C4-2B (cell line): ENCODE measurements around the gene EI24.

Source experiments
- H3K27ac ChIP-seq: fragments of 450-650 bp; 2 replicates; pipeline ENCODE4 v1.5.1; 2017
- ZFX ChIP-seq: fragments of 450-650 bp; IDR thresholded peaks from 2 replicates; pipeline ENCODE4 v1.6.1; 2017
- TF ChIP-seq, protein P1 (sequence below): fragments of 450-650 bp; conservative IDR thresholded peaks from 2 replicates; pipeline ENCODE4 v1.5.1; 2017; ENCODE audit warnings: mild to moderate bottlenecking

Gene EI24

DNA sequence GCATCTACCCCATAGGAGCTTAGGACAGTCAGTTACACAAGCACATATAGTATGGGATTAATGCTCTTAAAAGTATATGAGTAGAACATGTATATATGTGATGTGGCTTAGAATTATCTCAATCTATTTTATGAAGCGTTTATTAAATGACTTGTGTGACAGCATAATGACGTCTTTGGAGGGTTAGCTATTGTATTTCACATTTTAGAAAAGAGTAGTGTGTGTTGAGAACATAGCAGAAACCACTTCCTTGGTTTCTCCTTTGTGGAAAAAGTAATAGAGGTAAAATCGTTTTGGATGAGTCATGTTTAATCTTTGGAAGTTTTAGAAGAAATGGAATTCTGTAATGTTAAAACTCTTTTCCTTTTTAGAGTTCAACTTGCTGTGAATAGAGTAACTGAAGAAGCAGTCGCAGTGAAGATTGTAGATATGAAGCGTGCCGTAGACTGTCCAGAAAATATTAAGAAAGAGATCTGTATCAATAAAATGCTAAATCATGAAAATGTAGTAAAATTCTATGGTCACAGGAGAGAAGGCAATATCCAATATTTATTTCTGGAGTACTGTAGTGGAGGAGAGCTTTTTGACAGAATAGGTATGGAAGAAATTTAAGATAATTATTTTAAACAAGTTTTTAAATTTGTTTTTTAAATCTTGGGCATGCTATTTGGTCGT lies 58.1 kb downstream of the EI24 start:
- TF ChIP-seq ZFX: no peak
- TF ChIP-seq, protein P1, sequence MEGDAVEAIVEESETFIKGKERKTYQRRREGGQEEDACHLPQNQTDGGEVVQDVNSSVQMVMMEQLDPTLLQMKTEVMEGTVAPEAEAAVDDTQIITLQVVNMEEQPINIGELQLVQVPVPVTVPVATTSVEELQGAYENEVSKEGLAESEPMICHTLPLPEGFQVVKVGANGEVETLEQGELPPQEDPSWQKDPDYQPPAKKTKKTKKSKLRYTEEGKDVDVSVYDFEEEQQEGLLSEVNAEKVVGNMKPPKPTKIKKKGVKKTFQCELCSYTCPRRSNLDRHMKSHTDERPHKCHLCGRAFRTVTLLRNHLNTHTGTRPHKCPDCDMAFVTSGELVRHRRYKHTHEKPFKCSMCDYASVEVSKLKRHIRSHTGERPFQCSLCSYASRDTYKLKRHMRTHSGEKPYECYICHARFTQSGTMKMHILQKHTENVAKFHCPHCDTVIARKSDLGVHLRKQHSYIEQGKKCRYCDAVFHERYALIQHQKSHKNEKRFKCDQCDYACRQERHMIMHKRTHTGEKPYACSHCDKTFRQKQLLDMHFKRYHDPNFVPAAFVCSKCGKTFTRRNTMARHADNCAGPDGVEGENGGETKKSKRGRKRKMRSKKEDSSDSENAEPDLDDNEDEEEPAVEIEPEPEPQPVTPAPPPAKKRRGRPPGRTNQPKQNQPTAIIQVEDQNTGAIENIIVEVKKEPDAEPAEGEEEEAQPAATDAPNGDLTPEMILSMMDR: no peak
- no peak overlapping the region for H3K27ac ChIP-seq
